ENCODE measurements around the gene TUFT1.

TUFT1 gene

GRCh38 chr1:151583796-151584195 is 43.7 kb downstream of the TUFT1 start:
- no peak for DNase-seq (ENCODE audit: extremely low spot score)
- POLR2A ChIA-PET, result no interaction called here
- TF ChIP-seq ARNT (IDR thresholded peaks at IDR 0.05) (no peak), SUZ12 (IDR thresholded peaks at IDR 0.05) (no peak), L3MBTL2 (conservative IDR thresholded peaks at IDR 0.05) (no peak), BHLHE40 (IDR thresholded peaks at IDR 0.05; ENCODE audit: borderline replicate concordance) (no peak), LEF1 (IDR thresholded peaks at IDR 0.05; ENCODE audit: borderline replicate concordance) (no peak), ELF4 (IDR thresholded peaks at IDR 0.05) (no peak), ZNF384 (IDR thresholded peaks at IDR 0.05) (no peak), TARDBP (IDR thresholded peaks at IDR 0.05) (no peak), NFRKB (IDR thresholded peaks at IDR 0.05) (no peak), SP1 (IDR thresholded peaks at IDR 0.05) (no peak), HDGF (IDR thresholded peaks at IDR 0.05; ENCODE audit: borderline replicate concordance) (no peak), FOXM1 (IDR thresholded peaks at IDR 0.05; ENCODE audit: borderline replicate concordance) (no peak)
- CTCF ChIA-PET, result interaction anchor here (0.9 kb wide), 1 partner anchor 10 kb away, joined by 5 read pairs; no protein-coding TSS in a partner anchor

DNA sequence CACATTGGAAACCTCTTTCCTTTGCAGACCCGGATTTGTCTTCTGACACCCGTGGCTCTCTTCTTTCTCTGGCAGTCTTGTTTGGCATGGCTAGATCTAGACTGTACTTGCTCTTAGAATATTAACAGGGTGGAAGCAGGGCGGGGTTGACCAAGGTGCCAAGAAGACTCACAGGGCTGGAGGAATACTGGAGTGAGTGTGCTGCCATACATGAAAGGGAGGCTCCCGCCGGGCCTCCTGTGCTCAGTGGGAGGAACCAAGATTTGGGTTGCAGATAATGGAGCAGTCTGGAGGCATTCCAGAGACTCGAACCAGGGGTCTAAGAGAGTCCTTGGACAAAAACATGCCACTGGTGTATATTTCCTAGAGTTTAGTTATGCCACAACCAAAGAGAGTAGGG is 44.2 kb downstream of the TUFT1 start:
- DNase-seq (ENCODE audit: extremely low spot score), result no peak
- TF ChIP-seq HDGF (IDR thresholded peaks at IDR 0.05; ENCODE audit: borderline replicate concordance), result no peak
- no peak for TF ChIP-seq ARNT (IDR thresholded peaks at IDR 0.05)
- TF ChIP-seq BHLHE40 (IDR thresholded peaks at IDR 0.05; ENCODE audit: borderline replicate concordance), result no peak
- no peak for TF ChIP-seq SUZ12 (IDR thresholded peaks at IDR 0.05)
- TF ChIP-seq NFRKB (IDR thresholded peaks at IDR 0.05), result no peak
- no peak for TF ChIP-seq TARDBP (IDR thresholded peaks at IDR 0.05)
- TF ChIP-seq SP1 (IDR thresholded peaks at IDR 0.05), result no peak
- TF ChIP-seq ELF4 (IDR thresholded peaks at IDR 0.05), result no peak
- no peak for TF ChIP-seq FOXK2 (IDR thresholded peaks at IDR 0.05)
- TF ChIP-seq ZNF384 (IDR thresholded peaks at IDR 0.05), result no peak
- no peak for TF ChIP-seq FOXA1 (IDR thresholded peaks at IDR 0.05)
- TF ChIP-seq FOXM1 (IDR thresholded peaks at IDR 0.05; ENCODE audit: borderline replicate concordance), result no peak
- no peak for TF ChIP-seq PKNOX1 (IDR thresholded peaks at IDR 0.05)
- no peak for TF ChIP-seq LEF1 (IDR thresholded peaks at IDR 0.05; ENCODE audit: borderline replicate concordance)
- no peak for TF ChIP-seq L3MBTL2 (conservative IDR thresholded peaks at IDR 0.05)
- no peak for TF ChIP-seq CTBP1 (IDR thresholded peaks at IDR 0.05; ENCODE audit: borderline replicate concordance)

DNA sequence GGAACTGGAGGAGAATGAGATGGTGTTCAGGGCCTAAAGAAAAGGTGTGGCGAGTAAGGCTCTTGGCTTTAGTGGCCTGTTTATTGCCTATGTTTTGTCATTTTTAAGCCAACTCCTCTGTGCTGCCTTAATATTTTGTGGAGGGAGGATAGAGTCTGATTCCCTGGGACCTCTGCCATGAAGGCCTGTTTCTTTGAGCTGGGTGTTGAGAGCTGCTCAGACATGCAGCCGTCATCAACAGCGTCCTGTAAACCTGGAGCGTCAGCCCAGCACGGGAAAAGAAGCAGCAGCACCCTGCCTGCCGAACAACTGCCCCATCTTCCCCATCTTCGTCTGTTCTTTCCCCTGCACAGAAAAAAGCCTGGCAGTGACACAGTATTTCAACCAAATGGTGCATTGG is 44.7 kb downstream of the TUFT1 start:
- ChIA-PET CTCF (no interaction called here), POLR2A (no interaction called here)
- no peak for TF ChIP-seq SP1 (IDR thresholded peaks at IDR 0.05)
- TF ChIP-seq FOXM1 (IDR thresholded peaks at IDR 0.05; ENCODE audit: borderline replicate concordance), result no peak
- no peak for TF ChIP-seq CTBP1 (IDR thresholded peaks at IDR 0.05; ENCODE audit: borderline replicate concordance)
- no peak for TF ChIP-seq SUZ12 (IDR thresholded peaks at IDR 0.05)
- TF ChIP-seq HDGF (IDR thresholded peaks at IDR 0.05; ENCODE audit: borderline replicate concordance), result no peak
- no peak for TF ChIP-seq ELF4 (IDR thresholded peaks at IDR 0.05)
- TF ChIP-seq PKNOX1 (IDR thresholded peaks at IDR 0.05), result no peak
- TF ChIP-seq FOXA1 (IDR thresholded peaks at IDR 0.05), result no peak
- TF ChIP-seq NFRKB (IDR thresholded peaks at IDR 0.05), result no peak
- no peak for TF ChIP-seq BHLHE40 (IDR thresholded peaks at IDR 0.05; ENCODE audit: borderline replicate concordance)
- no peak for TF ChIP-seq TARDBP (IDR thresholded peaks at IDR 0.05)
- no peak for TF ChIP-seq FOXK2 (IDR thresholded peaks at IDR 0.05)
- no peak for TF ChIP-seq L3MBTL2 (conservative IDR thresholded peaks at IDR 0.05)
- no peak for TF ChIP-seq ZNF384 (IDR thresholded peaks at IDR 0.05)
- no peak for TF ChIP-seq ARNT (IDR thresholded peaks at IDR 0.05)
- TF ChIP-seq LEF1 (IDR thresholded peaks at IDR 0.05; ENCODE audit: borderline replicate concordance), result no peak
- no peak for DNase-seq (ENCODE audit: extremely low spot score)

More for the DNA sequence above, 44.2 kb downstream of the TUFT1 start:
- ChIA-PET POLR2A (no interaction called here), CTCF (interaction anchor here (0.9 kb wide), 1 partner anchor 9 kb away, joined by 5 read pairs; no protein-coding TSS in a partner anchor)

- DNase-seq (ENCODE audit: extremely low spot score), result no peak
- POLR2A ChIA-PET, result interaction anchor here (0.6 to 0.8 kb wide), 2 partner anchors 9 to 23 kb away, joined by 3 read pairs; no protein-coding TSS in a partner anchor
- CTCF ChIA-PET, result interaction anchor here (0.6 to 1.0 kb wide), 3 partner anchors 8 to 285 kb away, joined by 3 to 6 read pairs (median 4); no protein-coding TSS in a partner anchor
- TF ChIP-seq FOXA1 (IDR thresholded peaks at IDR 0.05), result no peak
- no peak for TF ChIP-seq PKNOX1 (IDR thresholded peaks at IDR 0.05)
- no peak for TF ChIP-seq L3MBTL2 (conservative IDR thresholded peaks at IDR 0.05)
- TF ChIP-seq HDGF (IDR thresholded peaks at IDR 0.05; ENCODE audit: borderline replicate concordance), result no peak
- no peak for TF ChIP-seq TARDBP (IDR thresholded peaks at IDR 0.05)
- no peak for TF ChIP-seq ARNT (IDR thresholded peaks at IDR 0.05)
- TF ChIP-seq NFRKB (IDR thresholded peaks at IDR 0.05), result no peak
- TF ChIP-seq FOXK2 (IDR thresholded peaks at IDR 0.05), result no peak
- no peak for TF ChIP-seq ELF4 (IDR thresholded peaks at IDR 0.05)
- no peak for TF ChIP-seq ZNF384 (IDR thresholded peaks at IDR 0.05)
- TF ChIP-seq FOXM1 (IDR thresholded peaks at IDR 0.05; ENCODE audit: borderline replicate concordance), result no peak
- no peak for TF ChIP-seq BHLHE40 (IDR thresholded peaks at IDR 0.05; ENCODE audit: borderline replicate concordance)
- no peak for TF ChIP-seq CTBP1 (IDR thresholded peaks at IDR 0.05; ENCODE audit: borderline replicate concordance)
- TF ChIP-seq LEF1 (IDR thresholded peaks at IDR 0.05; ENCODE audit: borderline replicate concordance), result no peak
- no peak for TF ChIP-seq SUZ12 (IDR thresholded peaks at IDR 0.05)
- no peak for TF ChIP-seq SP1 (IDR thresholded peaks at IDR 0.05)
Measured at GRCh38 chr1:151585622-151586021, 45.5 kb downstream of the TUFT1 start.

DNA sequence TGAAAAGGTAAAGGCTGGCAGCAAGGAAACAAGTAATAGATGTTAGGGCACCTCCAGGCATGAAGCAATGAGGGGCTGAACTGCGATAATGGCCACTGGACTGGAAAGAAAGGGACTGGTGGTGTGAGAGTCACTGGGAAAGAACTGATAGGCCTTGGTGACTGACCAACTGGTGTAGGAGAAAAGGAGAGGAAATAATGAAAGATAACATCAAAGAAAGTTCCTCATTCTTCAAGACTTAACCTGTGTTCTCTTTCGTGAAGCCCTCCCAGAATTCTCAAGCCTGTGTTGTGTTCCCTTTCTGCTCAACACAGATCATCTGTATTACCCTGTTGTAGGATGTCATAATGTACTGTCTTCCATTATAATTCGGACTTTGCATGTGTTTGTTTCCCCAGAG is 50.9 kb downstream of the TUFT1 start:
- CTCF ChIA-PET, result interaction anchor here (0.7 kb wide), 1 partner anchor 152 kb away, joined by 5 read pairs; no protein-coding TSS in a partner anchor
- TF ChIP-seq ELF4 (IDR thresholded peaks at IDR 0.05) (no peak), ZNF384 (IDR thresholded peaks at IDR 0.05) (no peak), BHLHE40 (IDR thresholded peaks at IDR 0.05; ENCODE audit: borderline replicate concordance) (no peak), NFRKB (IDR thresholded peaks at IDR 0.05) (no peak)
- POLR2A ChIA-PET, result no interaction called here
- DNase-seq (ENCODE audit: extremely low spot score), result no peak
